HepG2 (cell line): Measurements from ENCODE around the gene HNRNPUL2. TPM values are rescaled to one million over a fixed set of nuclear protein-coding genes. Genes with fewer than 3 reads are reported as not detected.

ENCODE experiments used
- ATF1 ChIP-seq: IDR thresholded peaks from 2 replicates; pipeline ENCODE4 v1.6.1; 2016; ENCODE audit warnings: mild to moderate bottlenecking, control low read depth
- CEBPB ChIP-seq: IDR thresholded peaks from 2 replicates; pipeline ENCODE4 v1.6.1; 2011; ENCODE audit warnings: low read depth, low read length, improper control_type of control experiment, borderline replicate concordance
- KMT2B ChIP-seq: IDR thresholded peaks from 2 replicates; pipeline ENCODE4 v1.6.1; 2016; ENCODE audit warnings: missing genetic modification reagents, missing compliant biosample characterization
- MLLT10 ChIP-seq: sonication (generic); formaldehyde crosslinking; IDR thresholded peaks from 2 replicates; pipeline ENCODE4 v1.4.0; 2020; ENCODE audit warnings: missing genetic modification reagents
- NCOA5 ChIP-seq: sonication (generic); formaldehyde crosslinking; IDR thresholded peaks from 2 replicates; pipeline ENCODE4 v1.4.0; 2020; ENCODE audit warnings: missing genetic modification reagents
- PAF1 ChIP-seq: IDR thresholded peaks from 2 replicates; pipeline ENCODE4 v1.6.1; 2016; ENCODE audit warnings: missing genetic modification reagents, missing compliant biosample characterization
- SAFB2 ChIP-seq: sonication (generic); formaldehyde crosslinking; IDR thresholded peaks from 2 replicates; pipeline ENCODE4 v1.5.1; 2020; ENCODE audit warnings: missing genetic modification reagents, low read depth, mild to moderate bottlenecking, borderline replicate concordance
- SOX6 ChIP-seq, 2 experiments: fragments of 450-650 bp in 1 of 2; sonication (generic) in 1 of 2; formaldehyde crosslinking in 1 of 2; IDR thresholded peaks; 2 replicates each; pipeline versions ENCODE4 v1.4.0 to v1.6.1; 2017 to 2020; ENCODE audit warnings: antibody characterized with exemption in 1 of 2, mild to moderate bottlenecking in 1 of 2, missing genetic modification reagents in 1 of 2
- TOE1 ChIP-seq: sonication (generic); formaldehyde crosslinking; IDR thresholded peaks from 2 replicates; pipeline ENCODE4 v1.4.0; 2020; ENCODE audit warnings: mild to moderate bottlenecking, missing genetic modification reagents
- WIZ ChIP-seq: sonication (generic); formaldehyde crosslinking; IDR thresholded peaks from 2 replicates; pipeline ENCODE4 v1.5.1; 2020; ENCODE audit warnings: mild to moderate bottlenecking, missing genetic modification reagents
- YEATS2 ChIP-seq: sonication (generic); formaldehyde crosslinking; IDR thresholded peaks from 2 replicates; pipeline ENCODE4 v1.4.0; 2020; ENCODE audit warnings: missing genetic modification reagents, borderline replicate concordance
- ZNF326 ChIP-seq: sonication (generic); formaldehyde crosslinking; IDR thresholded peaks from 2 replicates; pipeline ENCODE4 v1.4.0; 2020; ENCODE audit warnings: missing genetic modification reagents, borderline replicate concordance
- ZNF329 ChIP-seq: sonication (generic); formaldehyde crosslinking; IDR thresholded peaks from 2 replicates; pipeline ENCODE4 v1.9.0; 2021; ENCODE audit warnings: low read depth, mild to moderate bottlenecking, missing genetic modification reagents
- ZNF343 ChIP-seq: sonication (generic); formaldehyde crosslinking; IDR thresholded peaks from 2 replicates; pipeline ENCODE4 v1.4.0; 2020; ENCODE audit warnings: mild to moderate bottlenecking, missing genetic modification reagents
- ZNF367 ChIP-seq: sonication (generic); formaldehyde crosslinking; IDR thresholded peaks from 2 replicates; pipeline ENCODE4 v1.4.0; 2020; ENCODE audit warnings: missing genetic modification reagents, borderline replicate concordance
- ZNF605 ChIP-seq: sonication (generic); formaldehyde crosslinking; IDR thresholded peaks from 2 replicates; pipeline ENCODE4 v1.8.0; 2022; ENCODE audit warnings: mild to moderate bottlenecking, missing genetic modification reagents
- ZNF720 ChIP-seq: sonication (generic); formaldehyde crosslinking; IDR thresholded peaks from 2 replicates; pipeline ENCODE4 v1.4.0; 2020; ENCODE audit warnings: missing genetic modification reagents
- ZNF788 ChIP-seq: sonication (generic); formaldehyde crosslinking; IDR thresholded peaks from 2 replicates; pipeline ENCODE4 v1.5.0; 2020; ENCODE audit warnings: mild to moderate bottlenecking, missing genetic modification reagents, borderline replicate concordance
- ZSCAN21 ChIP-seq: sonication (generic); formaldehyde crosslinking; IDR thresholded peaks from 2 replicates; pipeline ENCODE4 v1.8.0; 2022; ENCODE audit warnings: mild to moderate bottlenecking, missing genetic modification reagents, moderate library complexity, borderline replicate concordance
- polyA plus RNA-seq, 8 experiments: library from polyadenylated mRNA; depleted of rRNA in 3 of 8; stranded (reverse) in 7 of 8; unstranded in 1 of 8; fragments of >200 nt; fragmentation: Illumina TruSeq in 4 of 8; extraction: Trizol in 4 of 8; gene quantifications; 2 replicates each; pipeline versions ENCODE4 v1.2.1 to v1.2.3, GENCODE V29; 2011 to 2016; ENCODE audit warnings: low read depth in 4 of 8, missing spikeins in 1 of 8, mixed read lengths in 1 of 8; ENCODE audit not compliant: insufficient read depth in 1 of 8
- total RNA-seq, 5 experiments: library from RNA; depleted of rRNA; stranded (reverse); fragments of >200 nt; fragmentation: Illumina TruSeq; extraction: Trizol; gene quantifications; 2 replicates each; pipeline ENCODE4 v1.2.3, GENCODE V29; 2016; ENCODE audit warnings: low read depth in 1 of 5
- TF ChIP-seq, protein P1 (sequence below): sonication (generic); formaldehyde crosslinking; IDR thresholded peaks from 2 replicates; pipeline ENCODE4 v1.4.0; 2020; ENCODE audit warnings: missing genetic modification reagents, borderline replicate concordance
- TF ChIP-seq, protein P2 (sequence below): IDR thresholded peaks from 2 replicates; pipeline ENCODE4 v1.6.1; 2016; ENCODE audit warnings: control low read depth
- TF ChIP-seq, protein P3 (sequence below): IDR thresholded peaks from 2 replicates; pipeline ENCODE4 v1.6.1; 2012; ENCODE audit warnings: low read depth, low read length, improper control_type of control experiment
- TF ChIP-seq, protein P4 (sequence below): sonication (generic); formaldehyde crosslinking; IDR thresholded peaks from 2 replicates; pipeline ENCODE4 v1.5.1; 2020; ENCODE audit warnings: mild to moderate bottlenecking, moderate library complexity, missing genetic modification reagents

The HNRNPUL2 gene
- total and polyA plus RNA-seq, 2 of the 13 experiments (the other 11 are each of a cell fraction or from before 2014, with no cell fraction given): 8.4 to 9.6 TPM

DNA sequence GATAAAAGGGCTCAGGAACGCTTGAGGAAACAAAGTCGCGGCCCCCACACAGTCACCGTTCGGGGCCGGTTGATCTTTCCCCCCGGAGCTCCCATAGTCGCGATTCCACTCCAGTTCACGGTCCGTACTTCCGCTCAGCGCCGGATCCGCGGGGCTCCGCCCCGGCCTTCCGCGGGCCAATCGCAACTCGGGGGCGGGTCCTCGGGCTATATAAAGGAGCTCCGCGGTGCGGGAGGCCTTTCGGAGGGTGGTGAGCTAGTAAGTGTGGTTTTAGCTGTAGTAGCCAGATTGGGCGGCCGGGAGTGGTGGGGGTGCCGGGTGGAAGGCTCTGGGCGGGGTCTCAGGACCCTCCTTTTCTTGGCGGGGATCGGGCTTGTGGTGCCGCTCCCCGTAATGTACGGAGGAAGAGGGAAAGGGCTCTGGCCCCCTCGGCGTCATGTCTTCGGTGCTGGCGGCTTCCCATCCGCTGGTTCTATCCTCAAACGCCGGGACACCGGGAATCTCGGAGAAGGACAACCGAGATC is 62.1 kb downstream of the HNRNPUL2 start, which contains the start of the genes C11orf98 and CSKMT (continued):
- TF ChIP-seq SOX6 (IDR thresholded peaks at IDR 0.05): no peak
- TF ChIP-seq SOX6 (CRISPR knock-in tag; IDR thresholded peaks at IDR 0.05): peak; percentile 55
- TF ChIP-seq ZNF720 (CRISPR knock-in tag): no peak
- 0 out of 2 replicates have a peak, but pooled peaks have one; percentile 10 for TF ChIP-seq WIZ
- no peak for TF ChIP-seq ATF1
- peak; percentile 85 for TF ChIP-seq ZNF605 (CRISPR knock-in tag)
- TF ChIP-seq, protein P1, sequence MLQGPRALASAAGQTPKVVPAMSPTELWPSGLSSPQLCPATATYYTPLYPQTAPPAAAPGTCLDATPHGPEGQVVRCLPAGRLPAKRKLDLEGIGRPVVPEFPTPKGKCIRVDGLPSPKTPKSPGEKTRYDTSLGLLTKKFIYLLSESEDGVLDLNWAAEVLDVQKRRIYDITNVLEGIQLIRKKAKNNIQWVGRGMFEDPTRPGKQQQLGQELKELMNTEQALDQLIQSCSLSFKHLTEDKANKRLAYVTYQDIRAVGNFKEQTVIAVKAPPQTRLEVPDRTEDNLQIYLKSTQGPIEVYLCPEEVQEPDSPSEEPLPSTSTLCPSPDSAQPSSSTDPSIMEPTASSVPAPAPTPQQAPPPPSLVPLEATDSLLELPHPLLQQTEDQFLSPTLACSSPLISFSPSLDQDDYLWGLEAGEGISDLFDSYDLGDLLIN (CRISPR knock-in tag): no peak
- peak; percentile 91 for TF ChIP-seq SAFB2 (CRISPR knock-in tag)
- TF ChIP-seq, protein P2, sequence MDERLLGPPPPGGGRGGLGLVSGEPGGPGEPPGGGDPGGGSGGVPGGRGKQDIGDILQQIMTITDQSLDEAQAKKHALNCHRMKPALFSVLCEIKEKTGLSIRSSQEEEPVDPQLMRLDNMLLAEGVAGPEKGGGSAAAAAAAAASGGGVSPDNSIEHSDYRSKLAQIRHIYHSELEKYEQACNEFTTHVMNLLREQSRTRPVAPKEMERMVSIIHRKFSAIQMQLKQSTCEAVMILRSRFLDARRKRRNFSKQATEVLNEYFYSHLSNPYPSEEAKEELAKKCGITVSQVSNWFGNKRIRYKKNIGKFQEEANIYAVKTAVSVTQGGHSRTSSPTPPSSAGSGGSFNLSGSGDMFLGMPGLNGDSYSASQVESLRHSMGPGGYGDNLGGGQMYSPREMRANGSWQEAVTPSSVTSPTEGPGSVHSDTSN (CRISPR knock-in tag): no peak
- peak; percentile 22; the same call in 1 of the 2 replicates for TF ChIP-seq KMT2B (CRISPR knock-in tag)
- TF ChIP-seq, protein P3, sequence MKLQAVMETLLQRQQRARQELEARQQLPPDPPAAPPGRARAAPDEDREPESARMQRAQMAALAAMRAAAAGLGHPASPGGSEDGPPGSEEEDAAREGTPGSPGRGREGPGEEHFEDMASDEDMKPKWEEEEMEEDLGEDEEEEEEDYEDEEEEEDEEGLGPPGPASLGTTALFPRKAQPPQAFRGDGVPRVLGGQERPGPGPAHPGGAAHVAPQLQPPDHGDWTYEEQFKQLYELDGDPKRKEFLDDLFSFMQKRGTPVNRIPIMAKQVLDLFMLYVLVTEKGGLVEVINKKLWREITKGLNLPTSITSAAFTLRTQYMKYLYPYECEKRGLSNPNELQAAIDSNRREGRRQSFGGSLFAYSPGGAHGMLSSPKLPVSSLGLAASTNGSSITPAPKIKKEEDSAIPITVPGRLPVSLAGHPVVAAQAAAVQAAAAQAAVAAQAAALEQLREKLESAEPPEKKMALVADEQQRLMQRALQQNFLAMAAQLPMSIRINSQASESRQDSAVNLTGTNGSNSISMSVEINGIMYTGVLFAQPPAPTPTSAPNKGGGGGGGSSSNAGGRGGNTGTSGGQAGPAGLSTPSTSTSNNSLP: no peak
- TF ChIP-seq ZNF788 (CRISPR knock-in tag): no peak
- TF ChIP-seq ZNF329 (CRISPR knock-in tag): no peak; the same call in 1 of the 2 replicates
- no peak; the same call in 1 of the 2 replicates for TF ChIP-seq ZSCAN21 (CRISPR knock-in tag)
- TF ChIP-seq, protein P4, sequence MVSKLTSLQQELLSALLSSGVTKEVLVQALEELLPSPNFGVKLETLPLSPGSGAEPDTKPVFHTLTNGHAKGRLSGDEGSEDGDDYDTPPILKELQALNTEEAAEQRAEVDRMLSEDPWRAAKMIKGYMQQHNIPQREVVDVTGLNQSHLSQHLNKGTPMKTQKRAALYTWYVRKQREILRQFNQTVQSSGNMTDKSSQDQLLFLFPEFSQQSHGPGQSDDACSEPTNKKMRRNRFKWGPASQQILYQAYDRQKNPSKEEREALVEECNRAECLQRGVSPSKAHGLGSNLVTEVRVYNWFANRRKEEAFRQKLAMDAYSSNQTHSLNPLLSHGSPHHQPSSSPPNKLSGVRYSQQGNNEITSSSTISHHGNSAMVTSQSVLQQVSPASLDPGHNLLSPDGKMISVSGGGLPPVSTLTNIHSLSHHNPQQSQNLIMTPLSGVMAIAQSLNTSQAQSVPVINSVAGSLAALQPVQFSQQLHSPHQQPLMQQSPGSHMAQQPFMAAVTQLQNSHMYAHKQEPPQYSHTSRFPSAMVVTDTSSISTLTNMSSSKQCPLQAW (CRISPR knock-in tag): peak; percentile 46; the same call in 1 of the 2 replicates
- TF ChIP-seq ZNF343 (CRISPR knock-in tag): 0 out of 2 replicates have a peak, but pooled peaks have one; percentile 54
- 0 out of 2 replicates have a peak, but pooled peaks have one; percentile 63 for TF ChIP-seq NCOA5 (CRISPR knock-in tag)
- TF ChIP-seq ZNF326: no peak
- peak; percentile 96 for TF ChIP-seq YEATS2 (CRISPR knock-in tag)
- no peak for TF ChIP-seq CEBPB
- no peak for TF ChIP-seq MLLT10 (CRISPR knock-in tag)
- TF ChIP-seq ZNF367 (CRISPR knock-in tag): no peak
- TF ChIP-seq PAF1 (CRISPR knock-in tag): no peak
- peak; percentile 80; the same call in 1 of the 2 replicates for TF ChIP-seq TOE1 (CRISPR knock-in tag)
